NCI-H1092 treated with DMSO at 0.1 percent for 48 hours (cell line): ENCODE data around the gene TSKU.

Experiments used
- DNase-seq: peaks from one replicate; lab custom pipeline; 2025; lab: John Stamatoyannopoulos, UW

The TSKU gene

GRCh38 chr11:76770642-76771445, 12.3 kb upstream of the TSKU start:
- DNase-seq = no peak

- no peak for DNase-seq
Measured at GRCh38 chr11:76771446-76772099, 11.6 kb upstream of the TSKU start.

GRCh38 chr11:76772100-76772782, 10.9 kb upstream of the TSKU start:
- DNase-seq = no peak

GRCh38 chr11:76772783-76773106, 10.4 kb upstream of the TSKU start:
- no peak for DNase-seq

GRCh38 chr11:76773921-76774361, 9.2 kb upstream of the TSKU start:
- no peak for DNase-seq

GRCh38 chr11:76776472-76776871, 6.7 kb upstream of the TSKU start:
- no peak for DNase-seq

GRCh38 chr11:76777305-76777704, 5.9 kb upstream of the TSKU start:
- DNase-seq = no peak

GRCh38 chr11:76777876-76778275, 5.3 kb upstream of the TSKU start:
- DNase-seq = no peak

GRCh38 chr11:76778874-76779273, 4.3 kb upstream of the TSKU start:
- no peak for DNase-seq

GRCh38 chr11:76781046-76781801, 1.9 kb upstream of the TSKU start:
- DNase-seq = no peak

GRCh38 chr11:76781807-76782530, 1.2 kb upstream of the TSKU start:
- no peak for DNase-seq

GRCh38 chr11:76782531-76783293, 444 bp upstream of the TSKU start:
- DNase-seq = peak; percentile 78

GRCh38 chr11:76783896-76784813, 999 bp downstream of the TSKU start:
- DNase-seq = no peak

- DNase-seq = no peak
Measured at GRCh38 chr11:76785513-76785912, 2.4 kb downstream of the TSKU start.

- no peak for DNase-seq
Measured at GRCh38 chr11:76786016-76786415, 2.9 kb downstream of the TSKU start.

- no peak for DNase-seq
Measured at GRCh38 chr11:76786441-76787014, 3.4 kb downstream of the TSKU start.

- DNase-seq = no peak
Measured at GRCh38 chr11:76787271-76787670, 4.1 kb downstream of the TSKU start.

GRCh38 chr11:76787911-76788596, 4.9 kb downstream of the TSKU start:
- DNase-seq = no peak
